SKM-1 treated with dmso at 0.1 percent for 144 hours (cell line): ENCODE data around the gene DSCAML1.

ENCODE experiments used
- DNase-seq: peaks from one replicate; lab custom pipeline; 2025; ENCODE audit not compliant: unreplicated experiment; lab: John Stamatoyannopoulos, UW

The DSCAML1 gene

GRCh38 chr11:117670443-117670842 is 126.6 kb downstream of the DSCAML1 start:
- DNase-seq: no peak

- no peak for DNase-seq
These were observed 127.4 kb downstream of the DSCAML1 start for GRCh38 chr11:117669616-117670015.

GRCh38 chr11:117669062-117669461 is 128.0 kb downstream of the DSCAML1 start:
- no peak for DNase-seq

- no peak for DNase-seq
These were observed 128.7 kb downstream of the DSCAML1 start for GRCh38 chr11:117668321-117668751.

- no peak for DNase-seq
These were observed 132.1 kb downstream of the DSCAML1 start for GRCh38 chr11:117664897-117665296.

- no peak for DNase-seq
These were observed 133.2 kb downstream of the DSCAML1 start for GRCh38 chr11:117663821-117664220.

- DNase-seq: no peak
These were observed 133.6 kb downstream of the DSCAML1 start for GRCh38 chr11:117663414-117663813.

- DNase-seq: no peak
These were observed 134.2 kb downstream of the DSCAML1 start for GRCh38 chr11:117662671-117663269.

- no peak for DNase-seq
These were observed 134.8 kb downstream of the DSCAML1 start for GRCh38 chr11:117662255-117662654.

- DNase-seq: no peak
These were observed 138.2 kb downstream of the DSCAML1 start for GRCh38 chr11:117658809-117659208.

- no peak for DNase-seq
These were observed 139.2 kb downstream of the DSCAML1 start for GRCh38 chr11:117657794-117658193.

GRCh38 chr11:117654281-117655255 is 142.4 kb downstream of the DSCAML1 start:
- no peak for DNase-seq

- DNase-seq: no peak
These were observed 144.5 kb downstream of the DSCAML1 start for GRCh38 chr11:117652521-117652920.

- no peak for DNase-seq
These were observed 147.5 kb downstream of the DSCAML1 start for GRCh38 chr11:117649296-117650055.

GRCh38 chr11:117647872-117648271 is 149.1 kb downstream of the DSCAML1 start:
- DNase-seq: no peak

- no peak for DNase-seq
These were observed 149.8 kb downstream of the DSCAML1 start for GRCh38 chr11:117647207-117647606.

GRCh38 chr11:117646411-117646810 is 150.6 kb downstream of the DSCAML1 start:
- DNase-seq: no peak

GRCh38 chr11:117644403-117645155 is 152.4 kb downstream of the DSCAML1 start:
- no peak for DNase-seq

GRCh38 chr11:117643606-117644300 is 153.3 kb downstream of the DSCAML1 start:
- DNase-seq: no peak

GRCh38 chr11:117642835-117643234 is 154.2 kb downstream of the DSCAML1 start:
- no peak for DNase-seq
